IPS-NIHi7 (cell line): ENCODE results near the gene PIM2.
"Not testable (repeated sequence)": the region's sequence is repeated elsewhere in the genome, so short reads cannot be mapped to it uniquely, and the experiment has no call there.

Experiments used
- DNase-seq: peaks from one replicate; pipeline ENCODE4 v3.0.0; 2012; ENCODE audit warnings: mixed read lengths; ENCODE audit errors: extremely low spot score

The PIM2 gene

DNA sequence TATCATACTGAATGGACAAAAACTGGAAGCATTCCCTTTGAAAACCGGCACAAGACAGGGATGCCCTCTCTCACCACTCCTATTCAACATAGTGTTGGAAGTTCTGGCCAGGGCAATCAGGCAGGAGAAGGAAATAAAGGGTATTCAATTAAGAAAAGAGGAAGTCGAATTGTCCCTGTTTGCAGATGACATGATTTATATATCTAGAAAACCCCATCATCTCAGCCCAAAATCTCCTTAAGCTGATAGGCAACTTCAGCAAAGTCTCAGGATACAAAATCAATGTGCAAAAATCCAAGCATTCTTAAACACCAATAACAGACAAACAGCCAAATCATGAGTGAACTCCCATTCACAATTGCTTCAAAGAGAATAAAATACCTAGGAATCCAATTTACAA is 46.8 kb downstream of the PIM2 start:
- not testable (repeated sequence) for DNase-seq

DNA sequence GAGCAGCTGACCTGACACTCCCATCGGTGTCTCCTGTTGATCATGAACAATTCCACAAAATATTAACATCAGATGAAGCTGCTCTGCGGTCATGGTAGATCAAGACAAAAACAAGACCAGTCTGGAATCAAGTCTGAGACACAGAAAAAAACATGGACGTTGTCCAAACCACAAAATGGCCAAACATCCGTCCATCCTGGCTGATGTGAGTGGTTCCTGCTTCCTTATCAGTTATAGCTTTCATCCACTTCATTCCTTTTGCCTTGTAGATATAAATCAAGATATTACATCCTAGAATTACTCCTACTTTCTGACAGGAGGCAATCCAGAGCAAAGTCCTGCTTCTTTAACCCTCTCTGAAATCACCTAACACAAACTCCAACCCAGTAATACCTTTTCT is 54.6 kb downstream of the PIM2 start:
- DNase-seq = no peak
